Measurements from ENCODE around the gene ANTXRL.
"Not testable (repeated sequence)": the region's sequence is repeated elsewhere in the genome, so short reads cannot be mapped to it uniquely, and the experiment has no call there.

DNA sequence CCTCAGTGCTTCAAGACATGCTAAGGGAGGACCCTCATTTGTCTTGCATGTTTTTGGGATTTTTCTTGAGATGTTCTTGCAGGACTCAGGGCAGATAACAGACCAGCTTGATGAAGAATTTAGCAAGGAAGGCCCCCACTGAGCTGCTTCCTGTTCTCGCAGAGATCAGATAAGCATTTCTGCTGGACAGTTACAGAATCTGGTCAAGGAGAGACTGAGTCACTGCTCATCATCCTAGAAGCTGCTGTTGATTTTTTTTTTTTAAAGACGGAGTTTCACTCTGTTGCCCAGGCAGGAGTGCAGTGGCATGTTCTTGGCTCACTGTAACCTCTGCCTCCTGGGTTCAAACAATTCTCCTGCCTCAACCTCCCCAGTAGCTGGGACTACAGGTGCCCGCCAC lies 87.6 kb downstream of the ANTXRL start:
- TF ChIP-seq, protein P1, sequence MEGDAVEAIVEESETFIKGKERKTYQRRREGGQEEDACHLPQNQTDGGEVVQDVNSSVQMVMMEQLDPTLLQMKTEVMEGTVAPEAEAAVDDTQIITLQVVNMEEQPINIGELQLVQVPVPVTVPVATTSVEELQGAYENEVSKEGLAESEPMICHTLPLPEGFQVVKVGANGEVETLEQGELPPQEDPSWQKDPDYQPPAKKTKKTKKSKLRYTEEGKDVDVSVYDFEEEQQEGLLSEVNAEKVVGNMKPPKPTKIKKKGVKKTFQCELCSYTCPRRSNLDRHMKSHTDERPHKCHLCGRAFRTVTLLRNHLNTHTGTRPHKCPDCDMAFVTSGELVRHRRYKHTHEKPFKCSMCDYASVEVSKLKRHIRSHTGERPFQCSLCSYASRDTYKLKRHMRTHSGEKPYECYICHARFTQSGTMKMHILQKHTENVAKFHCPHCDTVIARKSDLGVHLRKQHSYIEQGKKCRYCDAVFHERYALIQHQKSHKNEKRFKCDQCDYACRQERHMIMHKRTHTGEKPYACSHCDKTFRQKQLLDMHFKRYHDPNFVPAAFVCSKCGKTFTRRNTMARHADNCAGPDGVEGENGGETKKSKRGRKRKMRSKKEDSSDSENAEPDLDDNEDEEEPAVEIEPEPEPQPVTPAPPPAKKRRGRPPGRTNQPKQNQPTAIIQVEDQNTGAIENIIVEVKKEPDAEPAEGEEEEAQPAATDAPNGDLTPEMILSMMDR (IDR thresholded peaks at IDR 0.05) = not testable (repeated sequence)
- not testable (repeated sequence) for TF ChIP-seq EP300, POLR2A (IDR thresholded peaks at IDR 0.05)
